Measurements from ENCODE around the gene CGB8. TPM values are rescaled to one million over a fixed set of nuclear protein-coding genes. Genes with fewer than 3 reads are reported as not detected.

The CGB8 gene
- total and polyA plus RNA-seq, 10 of the 15 experiments (the other 5 are each of a cell fraction or from before 2014, with no cell fraction given): not detected

DNA sequence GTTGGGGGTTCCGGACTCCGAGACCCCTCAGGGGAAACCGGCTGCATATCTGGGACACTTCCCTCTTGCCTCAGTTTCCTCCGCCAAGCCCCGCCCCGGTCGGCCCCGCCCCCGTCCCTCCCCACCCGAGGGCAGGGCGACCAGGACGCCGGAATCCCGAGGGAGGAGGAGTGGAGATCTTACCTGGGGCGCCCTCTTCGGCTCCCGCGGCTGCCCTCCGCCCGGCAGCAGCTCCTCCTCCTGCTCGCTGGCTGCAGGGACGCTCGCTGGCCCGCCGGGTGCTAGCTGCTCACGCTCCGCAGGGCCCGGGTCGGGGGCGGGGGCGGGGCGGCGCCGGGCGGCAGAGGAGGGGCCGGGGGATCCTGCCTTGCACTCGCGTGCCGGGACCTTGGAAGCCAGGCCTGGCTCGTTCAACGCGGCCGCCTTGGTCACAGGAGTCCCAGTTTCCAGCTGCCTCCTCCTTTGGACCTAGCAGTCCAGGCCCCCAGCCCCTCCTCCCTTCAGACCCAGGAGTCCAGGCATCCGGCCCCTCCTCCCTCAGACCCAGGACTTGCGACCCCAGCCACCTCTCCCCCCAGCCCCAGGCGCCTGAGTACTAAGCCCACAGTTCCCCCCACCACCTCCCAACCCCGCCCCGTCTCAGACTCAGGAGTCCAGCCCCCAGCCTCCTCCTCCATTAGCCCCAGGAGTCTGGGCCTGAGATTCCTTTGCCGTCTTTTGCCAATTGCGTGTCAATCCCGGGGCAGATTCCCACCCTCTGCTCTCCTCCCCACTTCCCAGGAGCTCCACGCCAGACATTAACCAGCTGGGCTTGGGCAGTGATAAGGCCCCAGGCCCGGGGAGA is 16.1 kb upstream of the CGB8 start, which contains the start of gene NTF4:
NTF4 (minus strand) TSS at position 51 of the 844 bp plus-strand sequence. CDS start 2,821 bp downstream, outside the sequence.
- no peaks in the 10 kb centered on the region for H4K20me1 ChIP-seq (ENCODE audit: control insufficient read depth, insufficient read depth)
- peaks cover 2 to 3% of the 10 kb centered on the region in 2 experiments for H3K27me3 ChIP-seq (replicated peaks in 1 of 2; ENCODE audit: control insufficient read depth in 2 of 2, insufficient read depth in 2 of 2, low read length in 1 of 2)
- POLR2A ChIA-PET: no interaction called here
- ATAC-seq: peak; percentile 48
- no peaks in the 10 kb centered on the region for H3K4me1 ChIP-seq (ENCODE audit: control insufficient read depth, insufficient read depth, low read length)
- no peaks in the 10 kb centered on the region for H3K79me2 ChIP-seq (ENCODE audit: control insufficient read depth, insufficient read depth, low read length)
- WGBS (ENCODE audit: insufficient coverage, insufficient replicate concordance, low lambda C conversion rate, missing lambda C conversion rate): 8% methylated on average over 7 of the region's 53 CpGs
- H3K4me2 ChIP-seq (ENCODE audit: control insufficient read depth, insufficient read depth): no peak within 1 kb of the TSS
- H3K9ac ChIP-seq (ENCODE audit: control insufficient read depth, insufficient read depth, low read length): no peak within 1 kb of the TSS
- H2AFZ ChIP-seq (ENCODE audit: control insufficient read depth, low read depth, low read length): no peak within 1 kb of the TSS
- H3K27ac ChIP-seq (ENCODE audit: control insufficient read depth, insufficient read depth): no peak within 1 kb of the TSS
- intact Hi-C loops (cut with micrococcal nuclease; ENCODE audit: unreplicated experiment) (no loop called here), in situ Hi-C loops (cut with MboI) (no loop called here)
- SMC1A ChIA-PET (ENCODE audit: uncharacterized antibody, unreplicated experiment): no interaction called here
- CTCF ChIA-PET: interaction anchor here (1.1 kb wide), 1 partner anchor 33 kb away, joined by 3 read pairs; no protein-coding TSS in a partner anchor
- H3K36me3 ChIP-seq (ENCODE audit: control insufficient read depth in 2 of 2, insufficient read depth in 2 of 2, low read length in 1 of 2): no peaks in the 10 kb centered on the region
- H3K9me3 ChIP-seq (replicated peaks; ENCODE audit: control insufficient read depth, insufficient read depth, low read length): no peaks in the 10 kb centered on the region
- no TSS peak for BruUV-seq (replicated peaks)
- no peak for FAIRE-seq
- DNase-seq (ENCODE audit: low read depth, low spot score): no peak
- no peak within 1 kb of the TSS for H3K4me3 ChIP-seq
- RAD21 ChIA-PET (ENCODE audit: unreplicated experiment): interaction anchor here (0.6 kb wide), 1 partner anchor 299 kb away, joined by 3 read pairs; no protein-coding TSS in a partner anchor
- TF ChIP-seq SUPT20H (IDR thresholded peaks at IDR 0.05; ENCODE audit: borderline replicate concordance, control insufficient read depth, low read depth, low read length): no peak
- no peak for TF ChIP-seq ZNF24 (IDR thresholded peaks at IDR 0.05)
- TF ChIP-seq BCL11A (IDR thresholded peaks at IDR 0.05; ENCODE audit: low read depth, low read length): no peak
- no peak for TF ChIP-seq YBX1 (IDR thresholded peaks at IDR 0.05)
- TF ChIP-seq, protein P1, sequence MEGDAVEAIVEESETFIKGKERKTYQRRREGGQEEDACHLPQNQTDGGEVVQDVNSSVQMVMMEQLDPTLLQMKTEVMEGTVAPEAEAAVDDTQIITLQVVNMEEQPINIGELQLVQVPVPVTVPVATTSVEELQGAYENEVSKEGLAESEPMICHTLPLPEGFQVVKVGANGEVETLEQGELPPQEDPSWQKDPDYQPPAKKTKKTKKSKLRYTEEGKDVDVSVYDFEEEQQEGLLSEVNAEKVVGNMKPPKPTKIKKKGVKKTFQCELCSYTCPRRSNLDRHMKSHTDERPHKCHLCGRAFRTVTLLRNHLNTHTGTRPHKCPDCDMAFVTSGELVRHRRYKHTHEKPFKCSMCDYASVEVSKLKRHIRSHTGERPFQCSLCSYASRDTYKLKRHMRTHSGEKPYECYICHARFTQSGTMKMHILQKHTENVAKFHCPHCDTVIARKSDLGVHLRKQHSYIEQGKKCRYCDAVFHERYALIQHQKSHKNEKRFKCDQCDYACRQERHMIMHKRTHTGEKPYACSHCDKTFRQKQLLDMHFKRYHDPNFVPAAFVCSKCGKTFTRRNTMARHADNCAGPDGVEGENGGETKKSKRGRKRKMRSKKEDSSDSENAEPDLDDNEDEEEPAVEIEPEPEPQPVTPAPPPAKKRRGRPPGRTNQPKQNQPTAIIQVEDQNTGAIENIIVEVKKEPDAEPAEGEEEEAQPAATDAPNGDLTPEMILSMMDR (IDR thresholded peaks at IDR 0.05 in 2 of 3, conservative IDR thresholded peaks at IDR 0.05 in 1 of 3; ENCODE audit: control insufficient read depth in 2 of 3, extremely low read depth in 1 of 3, insufficient read depth in 1 of 3, low read depth in 3 of 3, low read length in 3 of 3): no peak
- TF ChIP-seq ZNF217 (IDR thresholded peaks at IDR 0.05): no peak
- no peak for TF ChIP-seq MEF2B (IDR thresholded peaks at IDR 0.05; ENCODE audit: partially characterized antibody, poor library complexity, severe bottlenecking)
- no peak for TF ChIP-seq BRCA1 (IDR thresholded peaks at IDR 0.05; ENCODE audit: low read depth, low read length)
- no peak for TF ChIP-seq SIN3A (IDR thresholded peaks at IDR 0.05; ENCODE audit: low read depth, low read length)
- TF ChIP-seq CHD4 (IDR thresholded peaks at IDR 0.05): no peak
- TF ChIP-seq NRF1 (conservative IDR thresholded peaks at IDR 0.05; ENCODE audit: low read depth, low read length): no peak
- no peak for TF ChIP-seq HDGF (IDR thresholded peaks at IDR 0.05)
- no peak for TF ChIP-seq EZH2 (IDR thresholded peaks at IDR 0.05; ENCODE audit: borderline replicate concordance, control insufficient read depth, low read depth, low read length)
- TF ChIP-seq RAD21 (IDR thresholded peaks at IDR 0.05; ENCODE audit: insufficient read depth, low read depth, low read length): no peak
- TF ChIP-seq BMI1 (IDR thresholded peaks at IDR 0.05; ENCODE audit: borderline replicate concordance): no peak
- TF ChIP-seq SIX5 (IDR thresholded peaks at IDR 0.05; ENCODE audit: low read depth, low read length, severe bottlenecking): no peak
- TF ChIP-seq STAT3 (IDR thresholded peaks at IDR 0.05; ENCODE audit: low read depth, low read length): no peak
- TF ChIP-seq SMARCA5 (IDR thresholded peaks at IDR 0.05): no peak

All from GM12878 (cell line).